A549 (cell line): ENCODE results near the gene ARID1B.

Source experiments
- CHD4 ChIP-seq: fragments of 200-600 bp; sonication (generic); IDR thresholded peaks from 2 replicates; pipeline ENCODE4 v1.6.1; 2016; ENCODE audit warnings: antibody characterized with exemption, mild to moderate bottlenecking, borderline replicate concordance
- CTCF ChIP-seq: fragments of >200 bp; sonication (Bioruptor Twin); formaldehyde crosslinking; IDR thresholded peaks from 3 replicates; pipeline ENCODE4 v1.5.1; 2016
- EP300 ChIP-seq, 2 experiments: fragments of >200 bp; sonication (Bioruptor Twin); formaldehyde crosslinking; IDR thresholded peaks; 2 replicates in 1 of 2; 3 replicates in 1 of 2; pipeline ENCODE4 v1.6.1; 2016 to 2017
- HDAC2 ChIP-seq: fragments of 200-600 bp; sonication (generic); IDR thresholded peaks from 2 replicates; pipeline ENCODE4 v1.6.1; 2016
- HOXA7 ChIP-seq: fragments of 250-450 bp; sonication (Bioruptor Pico); IDR thresholded peaks from 2 replicates; pipeline ENCODE4 v1.5.0; 2020; ENCODE audit warnings: mild to moderate bottlenecking, moderate library complexity
- JUNB ChIP-seq: fragments of >200 bp; sonication (Bioruptor Twin); formaldehyde crosslinking; IDR thresholded peaks from 2 replicates; pipeline ENCODE4 v1.6.1; 2016
- MAX ChIP-seq: IDR thresholded peaks from 2 replicates; pipeline ENCODE4 v1.6.1; 2012
- NFE2L2 ChIP-seq: fragments of 150-350 bp; conservative IDR thresholded peaks from 2 replicates; pipeline ENCODE4 v1.6.1; 2014; ENCODE audit warnings: low read length
- POLR2A ChIP-seq: IDR thresholded peaks from 2 replicates; pipeline ENCODE4 v1.6.1; 2012; ENCODE audit warnings: mild to moderate bottlenecking, low read length
- RAD21 ChIP-seq, 2 experiments: fragments of >200 bp in 1 of 2; sonication (Bioruptor Twin) in 1 of 2; formaldehyde crosslinking in 1 of 2; IDR thresholded peaks in 1 of 2; conservative IDR thresholded peaks in 1 of 2; 2 replicates in 1 of 2; 3 replicates in 1 of 2; pipeline ENCODE4 v1.6.1; 2012 to 2018; ENCODE audit warnings: inconsistent platforms in 1 of 2
- REST ChIP-seq: fragments of 200-600 bp; sonication (generic); IDR thresholded peaks from 2 replicates; pipeline ENCODE4 v1.6.1; 2016; ENCODE audit warnings: antibody characterized with exemption, mild to moderate bottlenecking, moderate library complexity

GRCh38 chr6:157020881-157021343 lies 243.7 kb downstream of the ARID1B start:
- TF ChIP-seq MAX (no peak), CTCF (no peak), REST (no peak), RAD21 (conservative IDR thresholded peaks at IDR 0.05 in 1 of 2, IDR thresholded peaks at IDR 0.05 in 1 of 2) (no peak), NFE2L2 (no peak), CHD4 (no peak), HDAC2 (no peak), EP300 (IDR thresholded peaks at IDR 0.05) (no peak), JUNB (no peak), HOXA7 (no peak), POLR2A (no peak)
